GM18909 (cell line): Measurements from ENCODE around the gene SETD6.
"Not testable (repeated sequence)": the region's sequence is repeated elsewhere in the genome, so short reads cannot be mapped to it uniquely, and the experiment has no call there.

Source experiments
- ATAC-seq: cut with Tn5 transposase; IDR thresholded peaks from one replicate; pipeline ENCODE4 v1.9.1; 2021; ENCODE audit warnings: mild to moderate bottlenecking; ENCODE audit not compliant: unreplicated experiment, poor library complexity

Gene SETD6

DNA sequence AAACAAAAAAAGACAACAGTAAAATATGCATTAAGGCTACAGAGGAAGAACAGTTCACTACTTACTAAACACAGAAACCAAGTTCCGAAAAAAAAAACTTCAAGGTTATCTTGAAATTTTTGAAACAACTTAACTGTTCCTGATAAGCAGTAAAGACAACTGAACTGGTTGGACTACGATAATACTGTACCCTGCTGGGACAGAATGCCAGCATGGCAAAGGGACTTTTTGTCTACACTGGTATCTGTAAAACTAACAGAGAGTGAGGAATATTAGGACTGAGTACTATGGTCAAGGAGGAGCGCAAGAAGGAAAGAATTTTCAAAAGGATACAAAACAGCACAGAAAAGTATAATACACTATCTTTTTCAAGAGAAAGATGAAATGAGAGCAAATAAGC is 19.8 kb downstream of the SETD6 start:
- no peak for ATAC-seq

DNA sequence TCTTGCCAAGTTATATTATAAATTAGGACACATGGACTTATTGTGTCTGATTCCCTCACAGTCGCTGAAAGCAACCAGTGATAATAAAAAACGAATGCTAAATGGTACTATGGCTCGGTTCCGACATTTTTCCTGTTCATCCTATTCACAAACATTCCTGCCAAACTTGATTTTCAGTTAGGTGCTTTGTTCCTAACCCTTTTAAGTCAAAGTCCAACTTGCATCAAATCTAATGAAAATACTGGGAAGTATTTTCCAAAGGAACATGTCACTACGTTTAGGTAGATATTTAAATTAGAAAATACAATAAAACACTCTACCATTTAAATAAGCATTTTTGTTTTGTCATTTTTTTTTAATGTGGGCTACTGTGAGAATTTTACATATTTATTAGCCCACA is 21.0 kb downstream of the SETD6 start:
- no peak for ATAC-seq

DNA sequence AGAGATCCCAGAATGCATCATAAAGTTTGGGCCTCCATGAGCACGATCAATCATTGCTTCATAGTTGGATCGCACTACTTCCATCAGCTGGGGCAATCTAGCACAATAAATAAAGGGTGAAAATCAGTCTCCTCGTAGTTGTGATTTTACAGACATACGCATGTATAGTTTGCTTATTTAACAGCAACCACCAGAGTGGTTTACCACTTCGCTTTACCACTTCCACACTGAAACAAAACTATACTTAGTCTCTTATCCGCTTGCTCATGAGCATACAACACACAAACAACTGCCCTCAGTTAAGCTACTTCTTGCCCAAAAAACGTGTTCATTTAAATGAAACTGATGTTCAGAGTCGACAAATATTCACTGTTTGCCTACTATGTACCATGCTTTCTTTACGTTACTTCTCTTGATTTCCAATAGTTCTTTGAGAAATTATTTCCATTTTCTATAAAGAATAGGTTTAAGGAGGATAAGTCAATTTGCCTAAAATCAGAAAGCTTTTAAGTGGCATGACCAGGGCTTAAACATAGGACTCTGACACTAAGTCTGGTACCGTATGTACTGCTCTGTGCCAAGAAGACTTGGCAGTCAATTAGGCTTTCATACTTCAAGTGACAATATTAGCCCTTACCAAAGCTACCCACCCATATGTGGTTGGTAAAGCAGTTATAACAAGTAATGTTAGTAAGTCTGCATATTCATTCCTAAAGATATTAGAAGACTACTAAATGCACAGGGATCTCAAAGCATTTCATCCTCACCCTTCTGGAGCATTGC is 22.0 kb downstream of the SETD6 start:
- ATAC-seq: no peak

DNA sequence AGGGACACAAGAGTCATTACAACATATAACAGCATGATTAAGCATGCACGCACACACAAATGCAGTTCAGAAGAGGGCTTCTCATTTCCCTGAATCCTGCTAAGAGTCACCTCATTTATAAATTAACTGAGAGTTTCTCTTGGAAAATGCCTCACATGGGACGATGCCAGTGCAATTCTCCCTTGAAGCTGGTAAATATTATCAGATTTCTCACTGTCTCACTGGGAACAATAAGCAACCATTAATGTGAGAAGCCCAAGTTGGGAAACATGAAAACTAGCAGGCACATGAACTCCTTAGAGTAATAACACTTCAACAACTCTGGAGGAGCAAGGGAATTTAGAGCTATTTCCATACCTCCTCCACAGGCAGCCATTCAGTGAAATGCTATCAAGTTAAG is 26.4 kb downstream of the SETD6 start:
- ATAC-seq: no peak

DNA sequence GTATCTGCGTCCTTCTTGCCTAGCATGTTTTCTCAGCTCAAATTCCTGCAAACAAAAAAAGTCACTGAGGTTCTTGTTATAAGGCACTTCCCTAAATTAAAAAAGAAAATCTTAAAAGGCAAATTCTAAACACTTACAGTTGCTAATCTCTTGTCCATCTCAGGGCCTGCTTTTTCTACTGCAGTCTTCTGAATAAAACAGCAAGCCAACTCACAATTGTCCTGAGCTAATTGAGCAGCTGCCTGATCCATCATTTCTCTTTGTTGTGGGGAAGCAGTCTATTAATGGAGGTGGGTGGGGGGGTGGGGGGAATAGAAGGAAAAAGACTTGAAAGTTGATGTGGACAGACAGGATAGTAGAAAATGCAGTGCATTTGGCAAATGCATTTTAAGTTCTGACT is 27.0 kb downstream of the SETD6 start:
- ATAC-seq: no peak

DNA sequence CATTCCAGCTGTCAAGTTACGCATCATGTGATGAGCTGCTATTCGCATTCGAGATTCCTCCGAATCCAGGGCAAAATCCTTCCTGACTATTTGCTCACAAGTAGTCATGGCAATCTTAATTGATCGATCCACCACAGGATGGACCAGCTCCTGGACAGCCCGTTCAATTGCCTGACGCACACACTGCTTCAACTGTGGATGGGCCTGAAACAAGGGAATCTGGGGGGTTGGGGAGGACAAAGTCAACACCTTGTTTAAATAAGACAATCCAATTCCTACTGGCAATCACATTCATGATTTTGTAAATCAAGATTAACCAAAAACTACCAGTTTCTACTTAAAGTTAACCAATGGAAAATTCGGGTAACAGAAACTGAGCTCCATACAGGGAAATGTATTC is 28.4 kb downstream of the SETD6 start:
- no peak for ATAC-seq

DNA sequence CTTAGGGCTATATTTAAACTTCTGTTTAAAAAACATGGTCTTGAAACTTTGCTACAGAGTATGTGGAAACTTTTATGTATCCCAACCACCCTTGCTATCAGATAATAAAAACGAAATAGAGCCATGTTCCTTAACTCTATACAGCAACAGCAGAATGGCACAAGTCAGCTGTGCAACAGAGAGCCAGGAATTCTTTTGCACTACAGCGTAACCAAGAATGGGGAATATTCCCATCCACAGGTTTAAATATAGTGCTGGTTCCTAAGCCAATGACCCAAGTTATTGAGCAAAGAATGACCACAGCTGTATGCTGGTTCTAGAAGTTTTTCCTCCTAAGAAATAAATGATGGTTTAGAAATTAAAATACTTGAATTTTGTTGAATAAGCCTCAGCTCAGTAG is 33.1 kb downstream of the SETD6 start:
- no peak for ATAC-seq

DNA sequence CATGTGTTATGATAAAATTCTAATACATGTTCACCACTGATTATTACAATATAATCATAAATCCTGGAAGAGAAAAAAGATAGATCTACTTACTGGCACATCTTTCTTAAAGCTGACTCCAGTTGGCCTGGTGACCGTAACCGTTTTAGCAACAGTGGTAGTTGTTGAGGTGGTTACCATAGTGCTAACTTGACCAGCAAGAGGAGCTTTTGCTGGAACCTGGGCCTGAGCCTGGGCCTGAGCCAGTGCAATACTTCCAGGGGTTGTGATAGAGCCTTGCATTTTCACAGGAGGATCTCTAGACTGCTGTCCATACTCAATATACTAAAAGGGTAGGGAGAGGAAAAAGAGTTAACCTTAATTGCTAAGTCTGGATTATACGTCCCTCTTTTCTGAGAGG is 36.2 kb downstream of the SETD6 start:
- no peak for ATAC-seq

DNA sequence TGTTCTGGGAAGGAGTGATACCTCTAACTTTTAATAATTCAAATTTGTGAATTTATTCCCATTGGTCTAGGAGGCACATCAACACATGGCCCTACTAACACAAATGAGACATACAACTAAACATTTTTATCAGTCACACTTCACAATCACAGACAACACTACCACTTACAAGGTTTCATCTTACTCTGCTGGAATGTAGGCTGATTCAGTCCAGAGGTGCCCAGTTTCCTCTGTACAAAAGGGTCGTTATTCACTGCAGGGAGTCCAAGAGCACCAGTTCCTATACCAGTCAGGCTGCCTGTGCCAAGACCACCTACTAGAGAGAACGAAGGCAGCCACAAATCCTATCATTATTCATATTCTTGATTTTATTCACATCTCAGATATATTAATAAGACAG is 41.4 kb downstream of the SETD6 start:
- ATAC-seq: no peak

DNA sequence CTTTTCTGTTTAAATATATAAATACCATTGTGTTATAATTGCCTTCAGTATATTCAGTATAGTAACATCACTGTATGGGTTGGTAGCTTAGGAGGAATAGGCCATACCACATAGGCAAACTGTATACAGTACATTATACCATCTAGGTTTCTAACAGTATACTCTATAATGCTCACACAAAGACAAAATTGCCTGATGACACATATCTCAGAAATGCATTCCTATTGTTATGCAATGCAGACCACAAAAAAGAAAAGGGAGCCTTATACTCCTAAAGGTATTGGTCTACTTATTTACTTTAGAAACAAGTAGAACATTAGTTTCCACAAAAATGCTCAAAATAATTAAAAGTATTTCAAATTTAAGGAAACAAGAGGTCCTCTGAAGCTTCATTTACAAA is 47.9 kb downstream of the SETD6 start:
- ATAC-seq: no peak

DNA sequence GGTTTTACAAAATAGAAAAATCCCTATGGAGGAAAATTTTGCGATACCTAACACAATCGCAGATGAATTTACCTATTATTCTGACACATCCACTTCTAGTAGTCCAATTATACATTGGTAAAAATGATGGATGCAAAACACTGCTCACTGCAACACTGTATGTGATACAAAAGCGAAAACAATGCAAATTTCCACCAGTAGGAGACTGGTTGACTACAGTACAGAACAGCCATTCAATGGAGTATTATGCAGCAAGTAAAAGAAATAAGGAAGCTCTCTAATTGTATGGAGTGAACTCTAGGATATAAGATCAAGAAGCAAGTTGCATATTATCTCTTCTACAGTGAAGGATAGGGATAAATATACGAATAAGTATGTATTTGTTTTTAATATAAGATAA is 48.5 kb downstream of the SETD6 start:
- ATAC-seq: no peak

DNA sequence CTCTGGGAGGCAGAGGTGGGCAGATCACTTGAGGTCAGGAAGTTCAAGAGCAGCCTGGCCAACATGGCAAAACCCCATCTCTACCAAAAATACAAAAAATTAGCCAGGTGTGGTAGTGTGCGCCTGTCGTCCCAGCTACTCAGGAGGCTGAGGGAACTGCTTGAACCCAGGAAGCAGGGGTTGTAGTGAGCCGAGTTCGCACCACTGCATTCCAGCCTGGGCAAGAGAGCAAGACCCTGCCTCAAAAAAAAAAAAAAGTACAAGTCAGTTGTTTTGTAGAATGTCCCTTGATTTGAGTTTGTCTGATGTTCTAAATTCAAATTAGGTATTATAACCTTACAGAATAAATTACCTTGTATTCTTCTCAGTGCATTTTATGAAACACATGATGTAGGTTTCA is 50.4 kb downstream of the SETD6 start:
- ATAC-seq: not testable (repeated sequence)
